Endothelial cell of umbilical vein (primary cell): ENCODE data around the gene FAM174B. TPM values are rescaled to one million over a fixed set of nuclear protein-coding genes. Genes with fewer than 3 reads are reported as not detected.

Experiments used
- BruUV-seq: library from RNA; stranded (reverse); fragments of 400-500 nt; replicated peaks from 2 replicates; lab custom pipeline; 2021; lab: Mats Ljungman, UMichigan
- CTCF ChIA-PET: fragments of 300-600, 350-600 bp; sonication (Branson Sonifier 250); formaldehyde crosslinking; loops from one replicate; lab custom pipeline; 2021; ENCODE audit warnings: antibody characterized with exemption, inconsistent platforms; lab: Charles Lee
- POLR2A ChIA-PET: fragments of 300-600, 350-600 bp; sonication (Branson Sonifier 250); formaldehyde crosslinking; loops from one replicate; lab custom pipeline; 2021; ENCODE audit warnings: antibody characterized with exemption, inconsistent platforms; lab: Charles Lee
- DNase-seq: peaks from one replicate; pipeline ENCODE4 v3.0.0-alpha.2; 2011; ENCODE audit warnings: low read depth, low spot score
- FAIRE-seq: peaks from 2 replicates; lab custom pipeline; 2011; peaks lifted over from hg19 to GRCh38; lab: Jason Lieb, UNC
- H2AFZ ChIP-seq: 2 replicates; pipeline ENCODE4 v1.6.0; 2012; ENCODE audit warnings: low read depth, low read length, control low read depth, inconsistent platforms
- H3K27ac ChIP-seq: 2 replicates; pipeline ENCODE4 v1.5.1; 2011; ENCODE audit warnings: low read depth, mild to moderate bottlenecking, control low read depth, low read length, moderate library complexity; ENCODE audit not compliant: insufficient read depth
- H3K27me3 ChIP-seq, 2 experiments: 2 replicates each; pipeline versions ENCODE4 v1.6.0 to v1.6.1; 2011; ENCODE audit warnings: low read length in 2 of 2, mixed read lengths in 1 of 2; ENCODE audit not compliant: control insufficient read depth in 2 of 2, insufficient read depth in 2 of 2
- H3K36me3 ChIP-seq, 2 experiments: 2 replicates in 1 of 2; 3 replicates in 1 of 2; pipeline ENCODE4 v1.5.1; 2011; ENCODE audit warnings: low read length in 2 of 2, mild to moderate bottlenecking in 1 of 2, moderate library complexity in 1 of 2; ENCODE audit not compliant: control insufficient read depth in 2 of 2, insufficient read depth in 2 of 2; ENCODE audit errors: extremely low read depth in 1 of 2
- H3K4me1 ChIP-seq: 3 replicates; pipeline ENCODE4 v1.5.1; 2011; ENCODE audit warnings: mild to moderate bottlenecking, low read length; ENCODE audit not compliant: control insufficient read depth, insufficient read depth; ENCODE audit errors: extremely low read depth
- H3K4me2 ChIP-seq: 2 replicates; pipeline ENCODE4 v1.6.1; 2011; ENCODE audit warnings: low read length, control low read depth, mixed read lengths; ENCODE audit not compliant: insufficient read depth
- H3K4me3 ChIP-seq, 3 experiments: fragments of 200-600 bp in 1 of 3; sonication (generic), shearing (Covaris generic) in 1 of 3; replicated peaks in 1 of 3; 2 replicates each; pipeline ENCODE4 v1.5.1; 2011 to 2016; ENCODE audit warnings: control low read depth in 3 of 3, low read length in 3 of 3, mild to moderate bottlenecking in 2 of 3, inconsistent platforms in 1 of 3, low read depth in 1 of 3, moderate library complexity in 1 of 3; ENCODE audit not compliant: insufficient read depth in 1 of 3
- H3K79me2 ChIP-seq: 2 replicates; pipeline ENCODE4 v1.6.0; 2012; ENCODE audit warnings: low read length, inconsistent platforms; ENCODE audit not compliant: control insufficient read depth, insufficient read depth
- H3K9ac ChIP-seq: replicated peaks from 2 replicates; pipeline ENCODE3; 2011; ENCODE audit warnings: low read length, control low read depth; ENCODE audit not compliant: insufficient read depth; ENCODE audit errors: extremely low read depth
- H3K9me1 ChIP-seq: replicated peaks from 3 replicates; pipeline ENCODE4 v1.6.0; 2011; ENCODE audit warnings: mild to moderate bottlenecking, low read length; ENCODE audit not compliant: control insufficient read depth, insufficient read depth; ENCODE audit errors: extremely low read depth
- H3K9me3 ChIP-seq: replicated peaks from 2 replicates; pipeline ENCODE4 v1.5.1; 2012; ENCODE audit warnings: low read length, inconsistent platforms; ENCODE audit not compliant: control insufficient read depth, insufficient read depth
- H4K20me1 ChIP-seq: replicated peaks from 2 replicates; pipeline ENCODE3; 2011; ENCODE audit warnings: mild to moderate bottlenecking, low read length; ENCODE audit not compliant: control insufficient read depth, insufficient read depth; ENCODE audit errors: extremely low read depth
- CTCF ChIP-seq, 2 donors: IDR thresholded peaks; 1 replicate in 1 of 2; 2 replicates in 1 of 2; pipeline ENCODE4 v1.5.1; 2011; ENCODE audit warnings: low read length in 2 of 2, mild to moderate bottlenecking in 2 of 2, moderate library complexity in 2 of 2, control low read depth in 1 of 2, inconsistent platforms in 1 of 2, low read depth in 1 of 2; ENCODE audit not compliant: insufficient read depth in 1 of 2; ENCODE audit errors: extremely low read depth in 1 of 2
- EZH2 ChIP-seq: IDR thresholded peaks from 2 replicates; pipeline ENCODE4 v1.6.1; 2012; ENCODE audit warnings: borderline replicate concordance, low read depth, mild to moderate bottlenecking, moderate library complexity, low read length, inconsistent platforms; ENCODE audit not compliant: severe bottlenecking
- FOS ChIP-seq: IDR thresholded peaks from 2 replicates; pipeline ENCODE4 v1.6.1; 2011; ENCODE audit warnings: mild to moderate bottlenecking, low read length, moderate library complexity, borderline replicate concordance; ENCODE audit not compliant: insufficient read depth
- GATA2 ChIP-seq: IDR thresholded peaks from 2 replicates; pipeline ENCODE4 v1.7.0; 2011; ENCODE audit warnings: low read depth, mild to moderate bottlenecking, moderate library complexity, mixed read lengths, low read length; ENCODE audit not compliant: insufficient read length, insufficient read depth
- JUN ChIP-seq: IDR thresholded peaks from 2 replicates; pipeline ENCODE4 v1.6.1; 2011; ENCODE audit warnings: borderline replicate concordance, low read depth; ENCODE audit not compliant: insufficient read length, insufficient read depth
- dilution Hi-C: fragments of 300-500 bp; cut with MboI; formaldehyde crosslinking; loops from one replicate; pipeline ENCODE4 v1.15.0; 2019; ENCODE audit warnings: low sequenced_read_pairs; ENCODE audit not compliant: extremely low pct_ligation_motif_present
- intact Hi-C: fragments of 100-400 bp; cut with micrococcal nuclease; formaldehyde crosslinking; loops from one replicate; pipeline ENCODE4 v1.10.0; 2022
- polyA plus RNA-seq, 4 experiments: library from polyadenylated mRNA; depleted of rRNA in 3 of 4; stranded (reverse) in 3 of 4; unstranded in 1 of 4; fragments of >200 nt; gene quantifications; 2 replicates each; pipeline versions ENCODE4 v1.2.1 to v1.2.3, GENCODE V29; 2011 to 2012; ENCODE audit warnings: missing spikeins in 1 of 4
- total RNA-seq: library from RNA; stranded (reverse); gene quantifications from 2 replicates; pipeline ENCODE4 v1.2.3, GENCODE V29; 2021

Gene FAM174B
- total and polyA plus RNA-seq, 2 donors (not counting 3 experiments of a cell fraction or from before 2014, with no cell fraction given): 25.9 to 30.2 TPM

DNA sequence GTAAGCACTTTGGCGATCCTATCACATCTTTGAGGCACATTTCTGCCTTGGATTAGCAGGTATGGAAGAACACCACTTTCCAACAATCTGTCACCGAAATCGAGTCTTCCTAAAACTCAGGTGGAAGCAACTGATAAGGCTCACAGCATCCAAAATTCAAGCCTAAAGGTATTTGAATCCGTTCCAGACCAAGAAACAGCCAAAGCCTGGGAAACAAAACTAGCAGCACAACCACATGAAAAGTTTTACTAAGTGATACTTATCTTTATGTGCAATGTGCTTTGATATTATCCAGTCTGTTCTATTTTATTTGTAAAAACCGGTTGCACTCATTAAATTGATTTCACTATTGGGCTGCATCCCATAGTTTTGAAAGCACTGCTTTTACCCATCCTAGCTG is 40.5 kb upstream of the FAM174B start:
- no peaks in the 10 kb centered on the region for H3K36me3 ChIP-seq
- H4K20me1 ChIP-seq: no peaks in the 10 kb centered on the region
- POLR2A ChIA-PET: no interaction called here
- intact Hi-C loops: no loop called here
- no peak overlapping the region for H3K4me3 ChIP-seq
- CTCF ChIA-PET: interaction anchor here (0.8 to 3.3 kb wide), 5 partner anchors 13 to 606 kb away, joined by 3 to 40 read pairs (median 4); no protein-coding TSS in a partner anchor
- no peak for TF ChIP-seq FOS
- no peak for TF ChIP-seq GATA2
- no peak for TF ChIP-seq EZH2
- no peak for TF ChIP-seq CTCF (IDR thresholded peaks at IDR 0.05; ENCODE audit: extremely low read depth in 1 of 2, insufficient read depth in 1 of 2, low read depth in 1 of 2, low read length in 2 of 2)
- TF ChIP-seq JUN: no peak
- FAIRE-seq (no peak), DNase-seq (no peak)
- H3K27ac ChIP-seq: no peak overlapping the region
- H3K4me1 ChIP-seq: peaks cover 2% of the 10 kb centered on the region
- dilution Hi-C loops: no loop called here
- no TSS peak for BruUV-seq
- no peak overlapping the region for H3K9ac ChIP-seq
- H3K27me3 ChIP-seq: no peaks in the 10 kb centered on the region
- H2AFZ ChIP-seq: no peak overlapping the region
- no peak overlapping the region for H3K4me2 ChIP-seq
- no peaks in the 10 kb centered on the region for H3K9me1 ChIP-seq
- no peaks in the 10 kb centered on the region for H3K79me2 ChIP-seq
- H3K9me3 ChIP-seq: no peaks in the 10 kb centered on the region
